Activated CD4-positive, alpha-beta T cell treated with anti-CD3 and anti-CD28 coated beads for 1 hour (primary cell): Measurements from ENCODE around the gene TVP23C.

Source experiments
- DNase-seq: peaks from one replicate; pipeline ENCODE4 v3.0.0-alpha.2; 2020

TVP23C gene

DNA sequence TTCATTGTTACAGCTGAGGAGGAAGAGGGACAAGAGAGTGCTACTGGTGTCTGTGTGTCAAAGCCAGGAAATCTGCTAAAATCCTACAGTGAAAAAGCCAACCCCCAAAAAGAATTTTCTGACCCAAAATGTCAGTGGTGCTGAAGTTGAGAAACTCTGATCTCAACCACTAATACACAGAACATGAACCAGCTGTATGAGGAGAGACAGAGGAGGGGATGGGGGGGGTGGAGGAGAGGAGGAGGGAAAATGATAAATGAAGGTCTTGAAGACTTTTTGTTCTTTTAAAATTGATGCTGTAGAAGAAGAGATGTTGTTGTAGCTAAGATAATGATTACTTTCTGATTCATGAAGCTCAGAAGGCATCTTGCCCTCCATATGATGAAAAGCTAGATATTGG is 68.5 kb downstream of the TVP23C start:
- DNase-seq: no peak

DNA sequence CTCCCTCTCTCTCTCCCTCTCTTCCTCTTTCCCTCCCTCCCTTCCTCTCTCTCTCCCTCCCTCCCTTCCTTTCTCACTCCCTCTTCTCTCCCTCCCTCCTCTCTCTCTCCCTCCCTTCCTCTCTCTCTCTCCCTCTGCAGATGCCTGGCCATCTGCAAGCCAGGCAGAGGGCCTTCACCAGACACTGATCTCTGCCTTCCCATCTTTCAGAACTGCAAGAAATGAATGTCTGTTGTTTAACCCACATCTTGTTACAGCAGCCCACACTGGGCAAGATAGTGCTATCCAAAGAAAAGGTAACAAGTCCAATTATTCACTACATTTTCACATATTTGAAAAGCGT is 69.6 kb downstream of the TVP23C start:
- DNase-seq: no peak

DNA sequence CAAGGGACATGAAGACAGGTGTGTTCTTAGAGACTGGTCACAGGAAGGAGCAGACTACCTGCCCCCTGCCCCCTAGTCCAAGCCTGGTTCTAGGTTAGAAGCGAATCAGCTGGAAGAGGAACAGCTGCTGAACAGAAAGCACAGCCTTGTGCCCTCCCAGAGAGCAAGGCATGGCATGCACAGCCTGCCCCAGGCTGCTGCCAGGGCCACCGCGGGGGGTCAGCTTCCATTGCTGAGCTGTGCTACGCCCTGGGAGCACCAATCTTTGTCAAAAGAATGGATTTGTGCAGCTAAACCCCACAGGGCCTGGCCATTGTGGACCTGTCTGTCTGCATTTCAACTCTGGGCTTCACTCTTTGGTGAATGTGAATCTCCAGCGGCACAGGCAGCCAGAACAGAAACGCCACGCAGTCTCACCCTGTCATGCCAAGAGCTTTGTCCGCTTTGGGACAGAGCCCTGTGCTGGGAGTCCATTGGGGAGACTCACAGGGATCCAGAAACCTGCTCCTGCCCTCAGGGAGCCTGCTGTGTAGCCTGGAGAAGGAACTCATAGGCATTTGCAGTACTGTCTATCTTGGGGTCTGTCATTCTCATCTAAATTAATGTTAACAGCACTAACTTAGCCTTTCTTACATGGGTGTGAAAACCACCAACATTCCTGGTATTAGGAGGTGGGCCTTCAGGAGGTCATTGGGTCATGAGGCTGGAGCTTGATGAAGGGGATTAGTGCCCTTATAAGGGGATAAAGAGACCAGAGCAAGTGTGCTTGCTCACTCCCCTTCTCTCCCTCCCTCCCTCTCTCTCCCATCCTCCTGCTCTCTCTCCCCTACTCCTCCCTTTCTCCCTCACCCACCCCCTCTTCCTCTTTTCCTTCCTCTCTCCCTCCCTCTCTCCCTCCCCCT is 70.2 kb downstream of the TVP23C start:
- DNase-seq: no peak

DNA sequence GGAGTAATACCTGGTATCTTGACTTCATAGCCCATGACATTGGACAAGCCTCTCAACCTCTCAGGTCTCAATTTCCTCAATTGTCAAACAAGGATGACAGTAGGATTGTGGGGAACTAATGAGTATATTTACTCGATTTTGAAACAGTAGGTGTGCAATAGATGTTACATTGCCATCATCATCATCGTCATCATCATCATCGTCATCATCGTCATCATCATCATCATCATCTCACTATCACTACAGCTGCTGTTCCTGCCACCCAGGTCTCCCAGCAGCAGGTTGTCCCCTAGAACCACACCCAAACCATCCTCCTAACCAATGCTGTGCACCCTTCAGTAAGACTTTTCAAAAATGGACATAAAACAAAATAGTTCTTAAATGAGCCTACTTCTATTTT is 71.1 kb downstream of the TVP23C start:
- DNase-seq: no peak

DNA sequence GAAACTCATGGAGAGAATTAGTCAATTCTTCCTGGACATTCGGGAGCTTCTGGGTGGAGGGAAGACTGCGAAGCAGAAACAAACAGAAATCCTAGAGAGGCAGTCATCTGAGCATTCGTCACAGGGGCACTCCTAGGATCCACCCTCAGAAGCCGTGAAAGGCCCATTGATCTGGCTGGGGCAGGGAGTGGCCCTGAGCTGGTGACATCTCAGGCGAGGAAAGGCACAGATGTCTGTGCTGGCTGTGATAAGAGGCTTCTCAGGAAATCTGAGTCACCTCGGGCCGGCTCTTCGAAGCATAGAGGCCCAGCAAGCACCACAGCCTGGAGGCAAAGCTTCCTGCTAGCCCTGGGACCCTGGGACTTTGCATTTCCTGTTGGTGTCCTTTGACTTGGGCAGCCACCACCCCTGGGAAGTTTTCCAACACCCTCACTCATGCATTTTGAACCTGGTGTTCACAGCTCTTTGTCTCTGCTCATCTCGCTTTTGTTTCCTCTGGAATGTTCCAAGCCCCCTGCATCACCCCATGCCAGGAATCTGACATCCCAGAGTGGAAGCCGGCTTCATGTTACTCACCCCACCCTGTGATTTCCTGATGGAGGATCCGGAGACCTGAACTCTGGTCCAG is 72.5 kb downstream of the TVP23C start:
- DNase-seq: no peak

DNA sequence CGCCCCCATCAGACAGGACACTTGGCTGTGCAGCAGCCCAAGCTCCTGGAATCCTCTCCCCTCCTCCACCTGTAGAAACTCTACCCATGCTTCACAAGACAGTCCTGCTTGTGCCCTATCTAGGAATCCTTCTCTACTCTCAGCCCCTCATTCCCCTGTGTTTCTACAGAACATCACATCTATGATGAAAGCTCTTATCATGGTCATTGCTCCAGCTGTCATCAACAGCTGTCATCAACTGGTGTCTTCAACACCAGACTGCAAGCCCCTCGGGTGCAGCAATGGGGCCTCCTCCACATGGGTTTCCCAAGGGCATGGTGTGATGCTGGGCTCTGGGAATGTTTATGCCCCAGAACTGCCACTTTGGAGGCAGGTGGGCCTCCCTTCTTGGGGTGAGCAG is 74.7 kb downstream of the TVP23C start:
- DNase-seq: no peak

DNA sequence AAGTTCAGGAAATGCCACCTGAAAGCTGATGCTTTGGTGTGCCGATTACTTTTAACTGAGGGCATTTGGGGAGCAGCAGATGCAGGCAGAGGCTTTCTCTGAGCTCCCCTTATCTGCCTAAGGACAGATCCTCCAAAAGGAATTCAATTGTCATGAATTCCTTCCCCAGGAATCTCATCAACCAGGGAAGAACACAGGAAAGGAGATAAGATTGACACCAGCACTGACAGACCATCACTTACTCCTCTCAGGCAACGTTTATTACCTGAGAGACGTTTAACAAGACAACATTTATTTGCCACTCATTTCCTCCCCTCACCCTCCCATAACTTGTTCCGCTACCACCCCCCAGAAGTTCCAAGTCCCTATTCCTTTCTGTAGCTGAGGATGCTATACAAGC is 78.2 kb downstream of the TVP23C start:
- DNase-seq: no peak

DNA sequence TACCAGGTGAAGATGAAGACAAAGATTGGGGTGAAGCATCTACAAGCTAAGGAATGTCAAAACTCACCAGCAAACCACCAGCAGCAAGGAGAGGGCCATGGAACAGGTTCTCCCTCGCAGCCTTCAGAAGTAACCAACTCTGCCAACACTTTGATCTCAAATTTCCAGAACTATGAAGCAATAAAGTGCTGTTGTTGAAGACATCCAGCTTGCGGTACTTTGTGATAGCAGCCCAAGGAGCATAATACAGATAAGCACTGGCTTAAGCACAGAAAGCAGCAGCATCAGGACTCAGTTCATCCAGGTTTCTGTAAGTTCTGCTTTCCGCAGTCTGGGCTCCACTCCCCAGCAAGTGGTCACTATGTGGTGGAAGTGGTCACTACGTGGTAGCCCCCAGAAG is 79.9 kb downstream of the TVP23C start:
- DNase-seq: no peak

DNA sequence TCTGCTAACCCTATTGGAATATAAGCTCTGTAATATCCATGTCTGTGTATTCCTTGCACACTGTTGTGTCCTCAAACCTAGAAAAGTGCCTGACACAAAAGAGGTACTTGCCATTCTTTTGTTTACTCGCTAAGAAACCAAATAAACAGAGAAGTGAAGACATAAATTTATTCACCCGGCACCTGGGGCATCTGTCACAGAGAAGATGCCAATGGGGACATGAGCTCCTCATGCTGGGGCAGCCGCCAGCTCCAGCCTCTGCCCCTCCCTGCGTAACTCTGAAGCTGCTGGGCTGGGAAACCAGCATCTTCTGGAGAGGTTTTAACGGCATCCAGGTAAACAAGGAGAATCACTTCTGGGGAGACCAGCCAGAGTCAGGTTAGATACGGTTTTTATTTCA is 80.8 kb downstream of the TVP23C start:
- no peak for DNase-seq

DNA sequence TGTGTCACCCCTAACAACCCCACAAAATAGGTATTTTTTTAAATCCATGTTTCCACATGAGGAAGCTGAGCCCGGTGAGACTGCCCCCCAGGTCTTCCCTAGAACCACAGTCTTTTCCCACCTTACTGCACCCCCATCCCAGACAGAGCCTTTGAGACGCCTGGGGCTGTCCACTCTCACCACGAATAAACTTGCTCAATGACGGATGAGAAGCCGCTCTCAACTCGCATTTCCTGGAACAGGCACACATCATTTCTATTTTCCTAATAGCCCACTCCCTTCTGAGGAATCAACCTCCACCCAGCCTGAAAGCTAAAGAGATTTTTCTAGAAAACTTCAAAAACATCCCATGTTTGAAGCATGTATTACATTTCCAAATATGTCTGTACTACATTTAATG is 81.8 kb downstream of the TVP23C start:
- DNase-seq: no peak

DNA sequence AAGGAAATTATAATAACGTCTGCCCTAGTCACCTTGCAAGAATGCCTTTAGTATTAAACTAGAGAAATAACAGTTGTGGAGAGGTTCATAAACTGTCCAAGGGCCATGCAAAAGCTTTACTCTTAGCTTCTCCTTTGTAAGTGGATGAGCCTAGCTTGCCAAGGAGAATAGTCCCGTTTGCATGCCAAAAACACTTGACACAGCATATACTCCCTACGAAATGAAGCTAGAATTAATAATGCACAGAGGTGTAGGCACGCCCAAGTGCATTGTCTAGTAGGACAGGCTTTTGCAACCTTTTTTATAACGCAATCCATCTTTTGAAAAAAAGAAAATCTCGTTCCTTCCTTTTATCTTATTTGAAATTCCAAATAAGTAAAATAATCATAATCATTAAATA is 83.1 kb downstream of the TVP23C start:
- DNase-seq: no peak

DNA sequence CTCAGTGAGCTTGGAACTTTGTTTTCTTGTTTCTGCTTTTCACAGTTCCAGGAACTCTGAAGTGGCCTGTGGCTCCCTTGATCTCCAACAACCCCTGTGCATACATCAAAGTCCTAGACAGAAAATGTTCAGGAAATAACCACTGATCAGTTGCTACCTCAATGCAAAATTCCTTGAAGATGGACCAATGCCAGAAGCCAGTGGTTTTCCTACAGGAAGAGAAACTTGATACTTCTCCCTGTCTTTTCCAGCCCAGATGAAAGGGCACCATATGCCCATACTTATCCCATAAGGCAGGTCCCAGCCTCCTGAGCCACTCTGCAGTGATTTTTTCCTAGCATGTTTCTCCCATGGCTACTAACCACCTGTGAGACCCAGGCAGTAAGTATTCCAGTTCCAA is 83.6 kb downstream of the TVP23C start:
- no peak for DNase-seq

DNA sequence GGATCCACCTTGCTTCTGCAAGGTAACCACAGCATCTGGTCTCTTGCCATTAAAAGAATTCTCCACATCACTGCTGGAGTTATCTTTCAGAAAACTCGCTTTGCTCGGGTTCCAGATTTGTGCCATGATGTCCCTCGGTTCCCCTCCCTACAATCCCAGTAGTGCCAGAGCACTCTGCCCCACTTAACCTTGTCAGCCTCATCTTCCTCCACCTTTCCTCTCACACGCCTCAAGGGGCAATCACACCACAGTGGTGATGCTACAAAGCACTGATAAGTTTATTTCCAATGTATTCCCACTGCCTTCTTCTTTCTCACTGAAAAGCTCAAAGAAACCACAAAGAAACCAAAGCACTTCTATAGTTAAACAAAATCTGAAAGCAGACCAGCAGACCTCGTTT is 84.4 kb downstream of the TVP23C start:
- DNase-seq: no peak

DNA sequence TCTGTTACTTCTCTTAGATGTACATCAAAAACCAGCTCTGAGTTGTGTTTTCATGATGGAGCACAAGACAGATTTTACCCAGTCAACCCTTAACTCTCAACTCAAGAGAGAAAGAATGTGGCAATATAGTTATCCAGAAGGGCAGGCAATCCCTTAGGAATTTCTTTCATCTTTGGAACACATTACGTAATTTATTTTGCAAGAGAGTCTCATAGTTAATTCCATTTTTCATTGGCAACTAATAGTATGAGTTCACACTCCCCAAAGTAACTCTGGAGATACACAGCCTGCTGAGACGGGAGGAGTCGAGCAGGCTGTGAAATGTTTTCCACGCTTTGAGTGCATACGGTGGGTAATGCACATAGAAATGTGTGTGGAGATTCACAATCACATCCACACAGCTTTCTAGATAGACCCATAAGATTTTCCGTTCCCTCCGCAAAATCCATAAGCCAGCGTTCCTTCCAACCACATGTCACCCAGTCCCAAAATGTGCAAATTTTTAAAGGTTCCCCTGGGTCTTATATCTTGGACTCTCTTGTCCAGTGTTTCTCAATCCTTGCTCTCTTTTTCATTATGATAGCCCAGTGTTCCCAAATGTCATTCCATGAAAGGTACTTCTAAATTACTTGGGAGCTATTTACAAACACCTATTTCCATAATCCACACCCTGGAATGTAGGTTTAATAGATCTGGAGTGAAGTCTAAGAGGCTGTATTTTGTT is 87.5 kb downstream of the TVP23C start:
- DNase-seq: no peak

DNA sequence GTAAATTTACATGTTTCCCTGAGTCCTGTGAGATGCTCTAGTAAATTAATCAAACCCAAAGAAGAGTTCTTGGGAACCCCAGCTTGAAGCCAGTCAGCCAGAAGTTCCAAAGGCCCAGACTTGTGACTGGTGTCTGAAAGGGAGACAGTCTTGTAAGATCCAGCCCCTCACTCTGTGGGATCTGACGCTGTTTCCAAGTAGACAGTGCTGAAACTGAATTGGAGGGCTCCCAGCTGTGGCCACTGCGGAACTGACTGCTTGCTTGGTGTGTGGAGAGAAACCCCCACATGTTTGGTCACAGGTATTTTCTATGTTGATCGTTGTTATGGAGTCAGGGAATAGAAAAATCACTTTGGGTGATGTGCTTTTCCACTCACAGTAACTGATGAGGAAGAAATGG is 90.4 kb downstream of the TVP23C start:
- no peak for DNase-seq

DNA sequence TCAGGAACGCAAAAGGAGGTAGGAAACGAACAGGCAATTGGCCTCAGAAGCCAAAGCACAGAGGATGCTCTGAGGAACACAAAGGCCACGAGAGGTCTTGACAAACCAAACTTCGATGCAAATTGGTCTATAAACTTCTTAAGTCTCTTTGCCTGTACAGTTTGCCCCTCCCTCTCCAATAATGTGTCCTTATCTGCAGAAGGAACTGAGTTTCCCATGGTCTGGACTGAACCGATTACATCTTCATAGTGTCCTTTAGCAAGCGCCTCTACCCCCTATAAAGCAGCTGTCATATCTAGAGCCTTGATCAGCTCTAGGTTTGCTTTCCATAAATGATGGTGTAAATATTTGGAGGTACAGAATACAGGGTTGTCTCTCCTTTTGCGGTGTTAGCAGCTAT is 92.7 kb downstream of the TVP23C start:
- no peak for DNase-seq

DNA sequence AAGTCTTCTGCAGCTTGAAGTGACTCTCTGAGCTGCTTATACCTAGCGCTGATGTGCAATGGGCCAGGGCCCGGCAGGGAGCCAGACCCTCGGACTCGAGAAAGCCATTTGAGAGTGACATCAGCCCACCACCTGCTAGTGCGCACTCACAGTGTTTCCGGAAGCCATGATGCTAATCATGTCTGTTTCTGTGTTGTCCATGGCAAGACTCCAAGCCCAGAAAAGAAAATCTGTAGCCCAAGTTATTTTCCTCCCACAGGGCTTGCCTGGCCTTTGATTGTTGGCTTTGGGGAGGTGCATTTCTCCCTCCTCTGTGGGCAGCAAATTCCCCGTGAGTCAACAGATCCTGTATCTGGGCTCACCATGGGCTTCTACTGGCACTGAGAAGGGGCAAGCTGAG is 94.0 kb downstream of the TVP23C start:
- no peak for DNase-seq

DNA sequence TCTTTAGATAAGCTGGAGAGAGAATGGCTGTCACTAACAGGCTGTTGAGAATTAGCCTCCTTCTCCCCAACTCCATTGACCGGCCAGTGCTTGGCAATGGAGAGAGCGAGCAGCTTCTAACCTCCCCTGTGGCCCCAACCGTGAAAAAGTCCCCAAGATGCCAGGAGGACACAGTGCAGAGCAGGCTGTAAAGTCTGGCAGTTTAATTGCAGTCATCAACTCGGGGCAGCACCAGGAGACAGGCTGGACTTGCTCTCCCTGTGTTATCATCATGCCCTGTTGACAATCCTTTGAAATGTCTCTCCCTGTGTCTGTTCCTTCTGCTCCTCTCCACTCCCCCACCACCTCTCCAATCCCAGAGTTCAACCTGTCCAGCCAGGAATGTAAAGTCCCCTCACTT is 95.2 kb downstream of the TVP23C start:
- no peak for DNase-seq

DNA sequence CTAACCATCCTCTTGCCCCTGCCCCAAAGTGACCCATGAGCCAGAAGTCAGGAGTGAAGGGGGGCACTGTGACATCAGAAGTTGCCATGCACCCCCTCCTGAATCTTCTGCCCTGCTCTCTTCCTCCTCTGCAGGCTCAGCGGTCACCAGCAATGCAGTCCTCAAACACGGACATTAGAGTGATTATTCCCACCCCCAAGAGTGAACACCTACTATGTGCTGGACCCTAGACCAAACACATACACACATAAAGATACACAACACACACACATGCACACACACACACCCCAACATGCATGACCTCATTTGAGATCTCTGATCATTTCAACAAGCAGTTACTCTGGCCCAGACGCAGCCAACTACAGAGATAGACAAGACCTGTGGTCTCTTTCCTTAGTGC is 95.7 kb downstream of the TVP23C start, which contains the start of gene CDRT4:
TSS of gene CDRT4 (minus strand) at position 30 of the 400 bp plus-strand sequence. CDS start 27,383 bp downstream, outside the sequence.
- no peak for DNase-seq

DNA sequence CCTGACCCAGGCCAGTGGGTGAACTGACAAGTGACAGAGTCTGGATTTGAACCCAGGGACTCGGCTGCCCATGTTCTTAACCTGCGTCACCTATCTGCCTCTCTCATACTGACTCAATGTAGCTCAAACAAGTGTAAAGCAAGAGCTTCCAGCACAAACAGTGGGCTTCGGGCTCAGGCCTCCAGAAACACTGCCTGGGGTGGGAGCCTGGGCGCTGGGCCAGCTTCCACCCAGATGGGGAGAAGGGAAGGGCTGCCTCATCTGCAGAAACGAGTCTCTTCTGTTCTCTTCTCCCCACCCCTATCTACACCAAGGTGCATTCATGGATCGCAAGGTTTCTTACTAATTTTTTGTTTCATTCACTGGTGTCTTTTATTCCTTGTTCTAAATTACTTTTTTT is 97.2 kb downstream of the TVP23C start:
- DNase-seq: no peak

DNA sequence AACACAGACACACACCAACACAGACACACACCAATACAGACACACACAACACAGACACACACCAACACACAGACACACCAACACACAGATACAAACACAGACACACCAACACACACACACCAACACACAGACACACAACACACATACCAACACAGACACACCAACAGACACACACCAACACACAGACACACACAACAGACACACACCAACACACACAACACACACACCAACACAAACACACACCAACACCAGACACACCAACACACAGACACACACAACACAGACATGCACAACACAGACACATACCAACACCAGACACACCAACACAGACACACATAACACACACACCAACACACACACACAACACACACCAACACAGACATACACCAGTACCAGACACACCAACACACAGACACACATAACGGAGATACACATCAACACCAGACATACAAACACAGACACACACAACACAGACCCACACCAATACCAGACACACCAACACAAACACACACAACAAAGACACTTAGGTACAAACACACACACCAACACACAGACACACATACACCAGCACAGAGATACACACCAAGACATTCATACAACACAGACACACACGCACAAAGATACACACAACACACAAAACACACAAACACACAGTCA is 98.1 kb downstream of the TVP23C start:
- DNase-seq: no peak

DNA sequence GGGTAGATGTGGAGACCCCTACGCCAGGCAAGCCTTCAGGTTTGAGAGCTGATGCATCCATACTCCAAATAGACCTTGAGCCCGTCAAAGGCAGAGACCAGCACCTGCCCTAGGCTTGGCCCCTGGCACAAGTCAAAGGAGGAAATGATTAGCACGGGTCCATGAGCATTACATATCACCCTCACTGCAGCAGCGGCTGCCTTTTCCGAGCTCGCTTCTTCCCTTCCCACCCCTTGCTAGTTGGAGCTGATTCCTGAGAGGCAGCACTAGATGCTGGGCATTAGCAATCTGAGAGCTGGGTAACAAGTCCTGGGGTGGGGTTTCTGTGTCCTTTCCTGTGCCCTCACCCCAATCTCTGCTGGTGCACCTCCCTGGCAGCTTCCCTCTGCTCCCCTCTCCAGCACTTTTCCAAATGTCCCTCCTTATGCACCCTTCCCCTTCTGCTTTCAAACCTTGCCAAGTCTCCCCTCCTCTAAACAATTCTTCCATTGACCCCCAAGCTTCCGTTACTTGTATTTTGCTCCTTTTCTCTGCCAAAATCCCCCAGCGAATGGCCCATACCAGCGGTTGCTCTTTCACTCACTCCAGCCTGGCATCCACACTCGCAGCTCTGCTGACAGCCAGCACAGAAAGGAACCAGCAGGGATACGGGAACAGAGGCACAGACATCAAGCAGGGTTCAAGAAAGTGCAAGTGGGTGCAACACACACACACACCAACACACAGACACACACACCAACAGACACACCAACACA is 98.9 kb downstream of the TVP23C start:
- no peak for DNase-seq
